Urinary bladder (tissue), 4 donors: ENCODE measurements around the gene FUT3. TPM values are rescaled to one million over a fixed set of nuclear protein-coding genes. Genes with fewer than 3 reads are reported as not detected.
"Not testable (repeated sequence)": the region's sequence is repeated elsewhere in the genome, so short reads cannot be mapped to it uniquely, and the experiment has no call there.

Experiments
- DNase-seq: peaks from one replicate; pipeline ENCODE4 v3.0.0-alpha.2; 2015; ENCODE audit errors: extremely low spot score
- H3K27ac ChIP-seq: one replicate; pipeline ENCODE4 v1.5.1; 2013; ENCODE audit warnings: low read depth, mild to moderate bottlenecking, moderate library complexity
- H3K36me3 ChIP-seq: one replicate; pipeline ENCODE4 v1.6.1; 2013; ENCODE audit warnings: mild to moderate bottlenecking, moderate library complexity; ENCODE audit not compliant: insufficient read depth
- H3K4me1 ChIP-seq: one replicate; pipeline ENCODE4 v1.6.1; 2013; ENCODE audit warnings: mild to moderate bottlenecking, moderate library complexity; ENCODE audit not compliant: insufficient read depth
- H3K4me3 ChIP-seq: one replicate; pipeline ENCODE4 v1.5.1; 2013; ENCODE audit warnings: low read depth, low read length
- WGBS: extraction: QIAGEN DNeasy Blood & Tissue Kit; methylation state at CpG from one replicate; pipeline ENCODE4 v1.1.7; 2013; 5-methylcytosine and 5-hydroxymethylcytosine counted together
- polyA plus RNA-seq: library from polyadenylated mRNA; stranded (reverse); fragments of 200-250 nt; gene quantifications from one replicate; pipeline ENCODE4 v1.2.3, GENCODE V29; 2013
- total RNA-seq: library from RNA; depleted of rRNA; stranded (reverse); fragments of >200 nt; gene quantifications from one replicate; pipeline ENCODE4 v1.2.3, GENCODE V29; 2014
- donor health status: healthy with polysubstance abuse.
- donor health status: healthy.

The FUT3 gene
- total and polyA plus RNA-seq, 2 donors, result 0.29 to 0.63 TPM

DNA sequence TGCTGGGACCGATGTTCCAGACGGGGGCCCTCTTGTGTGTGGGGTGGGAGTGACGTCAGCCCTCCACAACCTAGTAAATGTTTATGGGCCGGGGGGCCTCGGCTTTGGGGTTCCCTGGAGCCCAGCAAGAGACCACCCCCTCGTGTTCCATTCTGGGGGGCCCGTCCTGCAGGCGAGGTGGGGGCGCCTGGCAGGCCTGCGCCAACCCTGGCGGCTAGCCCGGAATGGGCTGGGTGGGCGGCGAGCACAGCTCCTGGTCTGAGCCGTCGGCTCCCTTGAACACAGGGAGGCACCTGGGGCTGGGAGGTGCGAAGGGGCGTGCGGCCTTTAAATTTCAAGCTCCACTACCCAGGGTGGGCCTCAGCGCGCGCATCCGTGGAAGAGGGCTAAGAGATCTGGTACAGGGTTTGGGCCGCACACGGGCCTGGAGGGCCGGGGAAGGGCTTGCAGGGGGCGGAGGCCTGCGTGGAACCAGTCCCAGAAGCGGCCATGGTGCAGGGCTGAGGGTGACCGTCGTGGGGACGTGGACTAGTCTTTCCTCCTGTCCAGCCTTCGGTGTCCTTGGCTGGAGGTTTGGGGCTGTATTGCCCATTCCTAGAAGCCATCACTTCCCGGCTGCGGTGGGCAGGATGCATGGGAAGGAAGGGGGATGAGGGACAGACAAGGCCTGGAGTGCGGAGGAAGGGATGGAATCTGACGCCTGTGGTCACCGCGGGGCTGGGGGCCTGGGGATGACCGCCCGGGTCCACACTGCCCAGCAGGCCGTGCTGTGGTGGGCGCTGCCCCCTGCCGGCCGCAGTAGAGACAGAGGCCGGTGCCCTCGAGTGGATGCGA, 40.9 kb upstream of the FUT3 start:
- Histone ChIP-seq H3K4me3 (no peak overlapping the region), H3K27ac (no peak overlapping the region), H3K4me1 (no peaks in the 10 kb centered on the region), H3K36me3 (peaks cover 5% of the 10 kb centered on the region)
- WGBS, result 8% methylated on average over 48 of the region's 48 CpGs
- DNase-seq, result no peak

- Histone ChIP-seq H3K4me3 (no peak overlapping the region), H3K4me1 (no peaks in the 10 kb centered on the region), H3K27ac (no peak overlapping the region), H3K36me3 (peaks cover 5% of the 10 kb centered on the region)
- DNase-seq, result no peak
- WGBS, result 68% methylated on average over 4 of the region's 4 CpGs
Observed at GRCh38 chr19:5891572-5891937, 40.3 kb upstream of the FUT3 start.

- Histone ChIP-seq H3K27ac (no peak overlapping the region), H3K4me1 (no peaks in the 10 kb centered on the region), H3K4me3 (no peak overlapping the region), H3K36me3 (no peaks in the 10 kb centered on the region)
- no peak for DNase-seq
- WGBS, result 37% methylated on average over 10 of the region's 10 CpGs
Observed at GRCh38 chr19:5890099-5890498, 38.9 kb upstream of the FUT3 start.

GRCh38 chr19:5889288-5889971, 38.2 kb upstream of the FUT3 start:
- H3K27ac ChIP-seq, result no peak overlapping the region
- no peak for DNase-seq
- WGBS, result 29% methylated on average over 17 of the region's 17 CpGs
- no peaks in the 10 kb centered on the region for H3K36me3 ChIP-seq
- no peak overlapping the region for H3K4me3 ChIP-seq
- H3K4me1 ChIP-seq, result no peaks in the 10 kb centered on the region

- 70% methylated on average over 11 of the region's 11 CpGs for WGBS
- H3K36me3 ChIP-seq, DNase-seq, H3K4me1 ChIP-seq, H3K4me3 ChIP-seq, H3K27ac ChIP-seq: not testable (repeated sequence)
Observed at GRCh38 chr19:5884065-5884811, 33.0 kb upstream of the FUT3 start.

- not testable (repeated sequence) for H3K4me3 ChIP-seq, H3K27ac ChIP-seq, DNase-seq, H3K4me1 ChIP-seq, H3K36me3 ChIP-seq
- WGBS, result 66% methylated on average over 13 of the region's 13 CpGs
Observed at GRCh38 chr19:5883157-5883873, 32.1 kb upstream of the FUT3 start.

- 62% methylated on average over 9 of the region's 9 CpGs for WGBS
- H3K4me1 ChIP-seq, result no peaks in the 10 kb centered on the region
Observed at GRCh38 chr19:5882421-5882968, 31.2 kb upstream of the FUT3 start.

DNA sequence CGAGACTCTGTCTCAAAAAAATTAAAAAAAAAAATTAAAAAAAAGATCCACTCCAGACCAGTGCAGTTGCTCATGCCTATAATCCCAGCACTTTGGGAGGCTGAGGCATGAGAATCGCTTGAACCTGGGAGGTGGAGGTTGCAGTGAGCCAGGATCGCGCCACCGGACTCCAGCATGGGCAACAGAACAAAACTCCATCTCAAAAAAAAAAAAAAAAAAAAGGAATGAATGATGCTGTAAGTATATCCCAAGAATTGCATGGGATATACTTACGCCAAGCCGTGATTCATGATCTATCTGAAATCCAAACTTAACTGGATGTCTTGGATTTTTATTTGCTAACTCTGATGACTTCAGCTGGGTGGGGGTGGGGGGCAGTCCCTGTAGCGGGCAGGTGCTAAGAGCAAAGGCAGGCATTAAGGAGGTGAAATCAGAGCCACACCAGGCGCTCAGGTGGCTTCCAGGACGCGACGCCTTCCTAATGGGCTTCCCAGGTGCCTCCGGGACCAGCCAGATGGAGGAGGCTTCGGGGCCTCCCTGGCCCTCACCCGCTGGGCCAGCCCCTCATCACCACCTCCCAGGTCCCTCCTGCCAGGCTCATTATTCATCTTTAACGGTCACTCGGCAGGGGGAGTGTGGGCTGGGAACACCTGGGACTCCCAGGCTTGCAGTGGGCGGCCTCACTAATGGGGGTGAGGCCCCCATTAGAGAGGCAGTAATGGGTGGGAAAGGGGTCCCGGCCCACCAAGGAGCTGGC, 30.5 kb upstream of the FUT3 start:
- 65% methylated on average over 19 of the region's 19 CpGs for WGBS
- Histone ChIP-seq H3K4me3 (no peak overlapping the region), H3K27ac (no peak overlapping the region), H3K36me3 (no peaks in the 10 kb centered on the region), H3K4me1 (no peaks in the 10 kb centered on the region)
- no peak for DNase-seq

More at GRCh38 chr19:5882421-5882968, 31.2 kb upstream of the FUT3 start:
- no peak for DNase-seq
- no peaks in the 10 kb centered on the region for H3K36me3 ChIP-seq
- H3K4me3 ChIP-seq, result no peak overlapping the region
- H3K27ac ChIP-seq, result no peak overlapping the region

DNA sequence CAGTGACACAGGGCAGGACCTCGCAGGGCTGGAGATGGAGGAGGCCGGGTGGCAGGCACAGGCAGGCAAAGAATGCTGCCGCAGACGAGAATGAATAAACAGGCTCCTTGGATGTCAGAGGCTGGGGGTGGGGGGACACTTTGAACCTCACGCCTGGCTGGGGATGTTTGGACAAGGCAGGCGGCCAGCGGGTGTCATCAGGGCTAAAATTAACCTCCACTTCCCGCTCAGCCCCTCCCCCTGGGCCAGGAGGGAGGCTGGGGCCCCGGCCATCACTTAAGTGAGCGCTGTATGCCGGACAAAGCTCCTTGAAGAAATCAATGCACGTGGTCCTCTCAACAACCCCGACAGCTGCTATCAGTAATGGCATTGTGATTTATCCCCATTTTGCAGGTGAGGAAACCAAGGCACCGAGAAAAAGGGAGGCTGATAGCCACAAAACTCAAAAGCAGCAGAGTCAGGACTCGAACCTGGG, 29.4 kb upstream of the FUT3 start:
- H3K36me3 ChIP-seq, result no peaks in the 10 kb centered on the region
- H3K27ac ChIP-seq, result no peak overlapping the region
- no peaks in the 10 kb centered on the region for H3K4me1 ChIP-seq
- H3K4me3 ChIP-seq, result no peak overlapping the region
- DNase-seq, result no peak
- WGBS, result 8% methylated on average over 15 of the region's 15 CpGs

DNA sequence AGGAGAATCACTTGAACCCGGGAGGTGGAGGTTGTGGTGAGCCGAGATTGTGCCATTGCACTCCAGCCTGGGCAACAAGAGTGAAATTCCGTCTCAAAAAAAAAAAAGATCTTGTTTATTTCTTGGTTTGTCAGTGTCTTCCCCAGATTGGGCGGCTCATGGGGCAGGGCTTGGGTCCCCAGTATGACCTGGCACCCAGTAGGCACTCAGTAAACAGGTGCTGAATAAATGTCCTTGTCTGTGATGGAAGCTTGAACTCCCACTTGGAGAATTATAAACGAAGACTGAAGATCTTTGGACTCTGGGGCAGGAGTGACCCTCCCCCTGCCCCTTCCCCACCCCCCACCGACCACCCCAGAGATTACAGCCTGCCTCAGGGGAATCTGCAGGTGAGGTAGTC, 28.9 kb upstream of the FUT3 start:
- no peak for DNase-seq
- WGBS, result 30% methylated on average over 6 of the region's 6 CpGs
- no peaks in the 10 kb centered on the region for H3K36me3 ChIP-seq
- no peak overlapping the region for H3K4me3 ChIP-seq
- no peaks in the 10 kb centered on the region for H3K4me1 ChIP-seq
- no peak overlapping the region for H3K27ac ChIP-seq

DNA sequence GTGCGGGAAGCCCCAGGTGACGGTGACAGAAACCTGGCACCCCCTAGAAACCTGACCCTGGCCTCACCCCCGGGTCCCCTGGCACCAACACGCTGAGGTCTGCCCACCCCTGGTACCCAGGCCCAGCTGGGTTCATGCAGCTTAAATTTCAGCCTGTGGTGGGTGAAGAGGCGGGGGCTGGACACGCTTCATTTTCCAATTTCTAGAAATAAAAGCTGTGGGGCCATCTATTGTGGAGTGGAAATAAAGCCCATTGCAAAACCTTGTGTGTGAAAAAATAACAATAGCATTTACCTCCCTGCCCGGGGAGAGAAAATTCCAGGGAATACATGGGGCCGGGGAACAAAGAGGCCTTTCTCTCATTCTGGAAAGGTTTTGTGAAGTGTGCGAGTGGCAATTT, 26.6 kb upstream of the FUT3 start:
- Histone ChIP-seq H3K36me3 (no peaks in the 10 kb centered on the region), H3K4me3 (no peak overlapping the region), H3K4me1 (no peaks in the 10 kb centered on the region), H3K27ac (no peak overlapping the region)
- no peak for DNase-seq
- 76% methylated on average over 9 of the region's 9 CpGs for WGBS

DNA sequence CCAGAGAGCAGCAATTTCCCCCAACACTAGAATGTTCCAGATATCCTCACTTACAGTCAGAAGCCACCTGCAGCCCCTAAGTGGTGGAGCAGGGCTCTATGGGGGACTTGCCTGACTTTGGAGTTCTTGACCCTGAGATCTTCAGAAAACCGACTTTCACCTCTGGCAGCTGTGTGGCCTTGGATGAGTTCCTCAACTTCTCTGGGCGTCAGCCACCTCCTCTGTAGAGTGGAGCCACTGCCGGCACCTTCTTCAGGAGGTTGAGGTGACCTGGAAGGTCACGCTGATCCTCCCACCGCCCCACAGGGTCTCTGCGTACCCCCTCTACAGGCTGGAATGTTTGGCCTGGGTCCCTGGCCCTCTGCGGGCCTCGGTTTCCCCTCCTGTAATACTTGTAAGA, 26.2 kb upstream of the FUT3 start:
- 86% methylated on average over 8 of the region's 8 CpGs for WGBS
- no peaks in the 10 kb centered on the region for H3K4me1 ChIP-seq
- no peak overlapping the region for H3K4me3 ChIP-seq
- no peaks in the 10 kb centered on the region for H3K36me3 ChIP-seq
- no peak for DNase-seq
- no peak overlapping the region for H3K27ac ChIP-seq
